Measurements from ENCODE around the gene RNF31. TPM values are rescaled to one million over a fixed set of nuclear protein-coding genes. Genes with fewer than 3 reads are reported as not detected.

The RNF31 gene
- total and polyA plus RNA-seq, 2 of the 13 experiments (the other 11 are each of a cell fraction or from before 2014, with no cell fraction given): 48.2 to 86.8 TPM

GRCh38 chr14:24130717-24131548, 16.4 kb upstream of the RNF31 start (continued):
- 0 out of 2 replicates have a peak, but pooled peaks have one; percentile 46 for TF ChIP-seq ZMAT3 (CRISPR knock-in tag; conservative IDR thresholded peaks at IDR 0.05)
- no peak for TF ChIP-seq ZNF101 (CRISPR knock-in tag; IDR thresholded peaks at IDR 0.05; ENCODE audit: borderline replicate concordance, low read depth)
- 0 out of 2 replicates have a peak, but pooled peaks have one; percentile 29 for TF ChIP-seq HNF4G (IDR thresholded peaks at IDR 0.05; ENCODE audit: borderline replicate concordance, low read depth, low read length)
- TF ChIP-seq HNF4G (CRISPR knock-in tag; IDR thresholded peaks at IDR 0.05; ENCODE audit: borderline replicate concordance, low read depth): no peak
- TF ChIP-seq SNRNP70 (IDR thresholded peaks at IDR 0.05; ENCODE audit: low read depth, low read length): no peak
- no peak for TF ChIP-seq CHD4 (IDR thresholded peaks at IDR 0.05; ENCODE audit: borderline replicate concordance, low read length)
- no peak for TF ChIP-seq SNAPC5 (CRISPR knock-in tag; IDR thresholded peaks at IDR 0.05; ENCODE audit: borderline replicate concordance)
- 0 out of 2 replicates have a peak, but pooled peaks have one; percentile 29 for TF ChIP-seq ZNF333 (CRISPR knock-in tag; IDR thresholded peaks at IDR 0.05; ENCODE audit: borderline replicate concordance)
- TF ChIP-seq ZNF891 (CRISPR knock-in tag; IDR thresholded peaks at IDR 0.05): peak; percentile 72; the same call in 1 of the 2 replicates
- no peak for TF ChIP-seq ETS1 (CRISPR knock-in tag; IDR thresholded peaks at IDR 0.05)
- 0 out of 2 replicates have a peak, but pooled peaks have one; percentile 37 for TF ChIP-seq KMT2B (CRISPR knock-in tag; IDR thresholded peaks at IDR 0.05)
- no peak for TF ChIP-seq ZNF800 (CRISPR knock-in tag; IDR thresholded peaks at IDR 0.05)
- no peak for TF ChIP-seq ZNF558 (CRISPR knock-in tag; IDR thresholded peaks at IDR 0.05; ENCODE audit: borderline replicate concordance)
- no peak for TF ChIP-seq ZFP62 (CRISPR knock-in tag; IDR thresholded peaks at IDR 0.05)

All from HepG2 (cell line).